GM13976 (cell line): ENCODE measurements around the gene DIPK1B.

Experiments used
- DNase-seq: peaks from one replicate; pipeline ENCODE4 v3.0.0; 2012; ENCODE audit warnings: low spot score
- CTCF ChIP-seq: IDR thresholded peaks from 2 replicates; pipeline ENCODE4 v1.5.1; 2012; ENCODE audit warnings: borderline replicate concordance, mild to moderate bottlenecking; ENCODE audit not compliant: insufficient read depth; ENCODE audit errors: extremely low read depth, missing control alignments, control extremely low read depth
- in situ Hi-C: fragments of 300-500 bp; cut with MboI; formaldehyde crosslinking; loops from one replicate; pipeline ENCODE4 v1.12.0; 2022; ENCODE audit warnings: low sequenced_read_pairs, mixed read lengths, inconsistent platforms; ENCODE audit not compliant: unreplicated experiment

DIPK1B gene

DNA sequence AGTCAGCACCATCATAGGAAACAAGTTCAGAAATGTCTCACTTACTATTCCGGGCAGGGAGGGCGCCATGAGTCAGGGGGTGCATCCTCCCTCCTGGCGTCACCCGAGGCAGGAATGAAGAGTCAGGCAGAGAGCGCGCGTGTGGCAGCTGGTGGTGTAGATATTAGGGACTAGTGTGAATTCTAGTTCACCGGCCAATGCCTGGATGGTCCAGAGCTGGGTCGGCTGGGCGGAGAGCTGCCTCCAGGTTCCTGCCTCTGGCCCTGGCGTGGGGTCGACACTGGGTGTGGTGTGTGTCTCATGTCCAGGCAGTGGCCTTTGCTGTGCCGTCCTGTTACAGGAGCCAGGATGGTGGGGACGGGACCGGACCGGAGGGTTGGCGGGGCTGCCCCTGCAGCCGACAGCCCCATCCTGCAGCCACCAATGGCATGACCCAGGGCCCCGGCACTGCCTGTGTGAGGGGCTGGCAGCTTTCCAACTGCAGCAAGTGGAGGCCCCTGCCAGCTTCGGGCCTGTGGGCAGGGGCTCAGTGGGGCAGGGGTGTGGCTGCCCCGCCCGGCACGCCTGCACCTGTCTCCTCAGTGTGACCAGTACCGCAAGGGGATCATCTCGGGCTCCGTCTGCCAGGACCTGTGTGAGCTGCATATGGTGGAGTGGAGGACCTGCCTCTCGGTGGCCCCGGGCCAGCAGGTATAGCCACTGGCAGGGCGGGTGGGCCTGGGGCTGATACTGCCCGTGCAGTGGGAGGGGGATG lies 9.1 kb downstream of the DIPK1B start:
- in situ Hi-C loops = no loop called here
- TF ChIP-seq CTCF = no peak
- DNase-seq = no peak

- no peak for TF ChIP-seq CTCF
- no peak for DNase-seq
- in situ Hi-C loops = no loop called here
Measured at GRCh38 chr9:136722093-136722968, 10.0 kb downstream of the DIPK1B start.

DNA sequence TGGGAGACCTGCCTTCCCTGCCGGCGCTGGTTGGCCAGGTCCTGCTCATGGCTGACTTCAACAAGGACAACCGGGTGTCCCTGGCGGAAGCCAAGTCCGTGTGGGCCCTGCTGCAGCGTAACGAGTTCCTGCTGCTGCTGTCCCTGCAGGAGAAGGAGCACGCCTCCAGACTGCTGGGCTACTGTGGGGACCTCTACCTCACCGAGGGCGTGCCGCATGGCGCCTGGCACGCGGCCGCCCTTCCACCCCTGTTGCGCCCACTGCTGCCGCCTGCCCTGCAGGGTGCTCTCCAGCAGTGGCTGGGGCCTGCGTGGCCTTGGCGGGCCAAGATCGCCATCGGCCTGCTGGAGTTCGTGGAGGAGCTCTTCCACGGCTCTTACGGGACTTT lies 10.6 kb downstream of the DIPK1B start:
- in situ Hi-C loops = no loop called here
- no peak for TF ChIP-seq CTCF
- DNase-seq = no peak

GRCh38 chr9:136723362-136723976 lies 11.1 kb downstream of the DIPK1B start:
- no peak for DNase-seq
- in situ Hi-C loops = no loop called here
- no peak for TF ChIP-seq CTCF

DNA sequence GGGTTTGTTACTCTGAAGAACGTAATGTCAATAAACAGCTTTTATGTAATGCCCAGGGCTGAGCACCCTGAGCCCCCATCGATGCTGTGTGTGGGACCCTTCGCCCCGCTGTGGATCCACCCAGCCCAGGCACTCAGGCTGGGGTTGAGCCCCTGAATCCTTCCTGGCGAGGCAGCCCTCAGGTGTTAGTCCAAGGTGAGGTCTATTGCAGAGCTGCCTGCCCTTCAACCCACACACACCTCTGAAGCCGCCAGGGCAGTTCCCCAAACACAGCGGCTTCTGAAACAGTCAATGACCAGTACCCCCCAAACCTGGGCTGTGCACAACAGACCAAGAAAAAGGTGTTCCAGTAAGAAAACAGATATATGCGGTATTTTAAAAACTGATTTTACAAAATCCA lies 11.6 kb downstream of the DIPK1B start:
- in situ Hi-C loops = no loop called here
- no peak for TF ChIP-seq CTCF
- no peak for DNase-seq

GRCh38 chr9:136724772-136725171 lies 12.4 kb downstream of the DIPK1B start:
- DNase-seq = no peak
- TF ChIP-seq CTCF = no peak
- in situ Hi-C loops = no loop called here
